ENCODE results near the gene ESM1.

DNA sequence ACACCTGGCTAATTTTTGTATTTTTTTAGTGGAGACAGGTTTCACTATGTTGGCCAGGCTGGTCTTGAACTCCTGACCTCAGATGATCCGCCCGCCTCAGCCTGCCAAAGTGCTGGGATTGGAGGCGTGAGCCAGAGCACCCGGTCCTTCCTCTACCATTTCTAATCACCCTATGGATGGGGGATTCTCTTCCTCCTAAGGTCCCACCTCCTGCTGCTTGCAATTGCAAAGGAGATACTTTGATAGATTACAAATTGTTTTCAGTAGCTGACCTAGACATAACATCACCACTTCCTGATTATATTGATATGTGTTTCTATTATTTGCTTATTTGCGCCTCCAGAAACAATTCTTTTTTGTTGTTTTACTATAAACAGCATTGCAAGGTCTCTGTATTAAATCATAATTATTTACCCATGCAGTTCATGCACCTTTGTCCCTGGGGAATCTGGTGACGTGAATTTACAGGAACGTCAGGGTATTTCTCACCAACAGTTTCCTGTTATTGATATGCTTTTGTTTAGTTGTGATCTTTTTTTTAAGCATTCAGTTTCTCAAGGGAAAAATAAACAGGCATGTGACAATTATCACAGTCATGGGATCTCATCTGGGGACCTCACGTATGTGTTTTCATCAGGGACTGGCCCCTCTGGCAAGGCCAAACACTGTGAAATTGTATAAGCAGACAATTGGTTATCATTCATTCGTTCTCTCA lies 43.2 kb downstream of the ESM1 start:
- TF ChIP-seq, protein P1, sequence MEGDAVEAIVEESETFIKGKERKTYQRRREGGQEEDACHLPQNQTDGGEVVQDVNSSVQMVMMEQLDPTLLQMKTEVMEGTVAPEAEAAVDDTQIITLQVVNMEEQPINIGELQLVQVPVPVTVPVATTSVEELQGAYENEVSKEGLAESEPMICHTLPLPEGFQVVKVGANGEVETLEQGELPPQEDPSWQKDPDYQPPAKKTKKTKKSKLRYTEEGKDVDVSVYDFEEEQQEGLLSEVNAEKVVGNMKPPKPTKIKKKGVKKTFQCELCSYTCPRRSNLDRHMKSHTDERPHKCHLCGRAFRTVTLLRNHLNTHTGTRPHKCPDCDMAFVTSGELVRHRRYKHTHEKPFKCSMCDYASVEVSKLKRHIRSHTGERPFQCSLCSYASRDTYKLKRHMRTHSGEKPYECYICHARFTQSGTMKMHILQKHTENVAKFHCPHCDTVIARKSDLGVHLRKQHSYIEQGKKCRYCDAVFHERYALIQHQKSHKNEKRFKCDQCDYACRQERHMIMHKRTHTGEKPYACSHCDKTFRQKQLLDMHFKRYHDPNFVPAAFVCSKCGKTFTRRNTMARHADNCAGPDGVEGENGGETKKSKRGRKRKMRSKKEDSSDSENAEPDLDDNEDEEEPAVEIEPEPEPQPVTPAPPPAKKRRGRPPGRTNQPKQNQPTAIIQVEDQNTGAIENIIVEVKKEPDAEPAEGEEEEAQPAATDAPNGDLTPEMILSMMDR (IDR thresholded peaks at IDR 0.05) = no peak
- TF ChIP-seq POLR2A (IDR thresholded peaks at IDR 0.05) = no peak

Measured in testis (tissue), 2 donors.